ENCODE results near the gene BARX2. TPM values are rescaled to one million over a fixed set of nuclear protein-coding genes. Genes with fewer than 3 reads are reported as not detected.

BARX2 gene
- total and polyA plus RNA-seq, 2 donors: 0.14 to 2.9 TPM

DNA sequence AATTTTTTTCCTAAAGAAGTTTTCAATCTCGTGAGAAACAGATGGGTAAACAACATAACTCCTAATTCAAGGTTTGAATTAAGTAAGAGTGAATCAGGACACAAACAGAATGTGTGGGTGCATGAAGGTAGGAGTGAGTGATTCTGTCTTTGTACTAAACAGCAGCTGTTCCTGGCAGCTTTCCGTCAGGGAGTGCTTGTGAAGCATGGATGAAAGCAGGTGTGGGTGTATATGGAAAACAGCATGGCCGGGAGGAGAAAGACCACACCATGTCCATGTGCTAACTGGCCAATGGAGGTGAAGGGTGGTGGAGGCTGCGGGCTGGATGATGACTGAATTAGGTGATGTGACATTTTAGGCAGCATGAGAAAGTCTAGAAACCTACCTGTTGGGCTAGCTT is 49.6 kb downstream of the BARX2 start:
- no peaks in the 10 kb centered on the region for H3K4me1 ChIP-seq (ENCODE audit: control insufficient read depth in 2 of 2, insufficient read depth in 2 of 2, low read length in 2 of 2)
- H3K27ac ChIP-seq (ENCODE audit: low read depth in 1 of 2, low read length in 1 of 2): no peak overlapping the region
- no peak overlapping the region for H3K4me3 ChIP-seq (ENCODE audit: low read length in 2 of 2)
- 83% methylated on average over 4 of the region's 4 CpGs for WGBS
- DNase-seq (ENCODE audit: low read depth in 6 of 9, low spot score in 9 of 9): no peak
- no peaks in the 10 kb centered on the region for H3K9me3 ChIP-seq (ENCODE audit: control insufficient read depth in 2 of 2, insufficient read depth in 1 of 2, low read length in 1 of 2)
- H3K36me3 ChIP-seq (ENCODE audit: control insufficient read depth in 2 of 2, insufficient read depth in 2 of 2, low read length in 1 of 2): no peaks in the 10 kb centered on the region
- H3K27me3 ChIP-seq (ENCODE audit: control insufficient read depth in 2 of 2, insufficient read depth in 1 of 2, low read length in 1 of 2): no peaks in the 10 kb centered on the region

DNA sequence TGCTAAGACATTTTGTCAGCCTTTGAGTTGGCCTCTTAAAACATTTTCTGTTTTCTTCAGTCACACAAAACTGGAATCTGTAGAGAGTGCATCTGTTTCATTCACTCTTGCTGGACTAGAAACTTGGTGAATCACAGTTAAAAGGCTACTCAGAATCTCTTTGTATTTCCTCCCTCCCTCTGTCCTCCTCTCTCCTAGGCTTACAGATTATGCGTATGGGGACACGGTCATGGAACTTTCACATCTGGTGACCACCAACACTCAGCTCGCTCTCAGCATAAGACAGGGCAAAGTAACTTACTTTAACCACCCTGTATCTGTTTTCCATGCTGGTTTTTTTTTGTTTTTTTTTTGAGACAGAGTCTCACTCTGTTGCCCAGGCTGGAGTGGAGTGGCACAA is 50.4 kb downstream of the BARX2 start:
- no peaks in the 10 kb centered on the region for H3K27me3 ChIP-seq (ENCODE audit: control insufficient read depth in 2 of 2, insufficient read depth in 1 of 2, low read length in 1 of 2)
- WGBS: 99% methylated on average over 3 of the region's 3 CpGs

DNA sequence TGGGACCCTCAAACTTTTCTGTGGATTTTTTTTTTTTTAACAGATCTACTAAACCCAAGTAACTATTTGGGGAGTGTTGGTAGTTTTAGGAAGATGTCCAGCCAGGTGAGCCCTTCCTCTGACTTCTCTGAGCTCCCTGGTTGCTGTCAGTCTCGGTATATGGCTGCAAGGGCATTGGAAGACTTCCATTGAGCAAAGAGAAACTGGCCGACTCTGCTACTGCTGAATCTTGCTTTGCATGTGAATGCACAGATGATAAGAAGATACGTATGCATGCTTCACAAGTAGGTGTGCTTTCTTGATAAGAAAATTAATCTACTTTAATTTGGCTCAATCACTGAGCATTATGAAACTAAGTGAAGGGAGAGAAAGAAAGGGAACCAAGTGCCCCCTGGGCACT is 51.1 kb downstream of the BARX2 start:
- DNase-seq (ENCODE audit: low read depth in 6 of 9, low spot score in 9 of 9): no peak
- H3K4me3 ChIP-seq (ENCODE audit: low read length in 2 of 2): no peak overlapping the region
- no peak overlapping the region for H3K27ac ChIP-seq (ENCODE audit: low read depth in 1 of 2, low read length in 1 of 2)
- WGBS: 95% methylated on average over 3 of the region's 3 CpGs
- no peaks in the 10 kb centered on the region for H3K36me3 ChIP-seq (ENCODE audit: control insufficient read depth in 2 of 2, insufficient read depth in 2 of 2, low read length in 1 of 2)
- H3K4me1 ChIP-seq (ENCODE audit: control insufficient read depth in 2 of 2, insufficient read depth in 2 of 2, low read length in 2 of 2): no peaks in the 10 kb centered on the region
- no peaks in the 10 kb centered on the region for H3K27me3 ChIP-seq (ENCODE audit: control insufficient read depth in 2 of 2, insufficient read depth in 1 of 2, low read length in 1 of 2)
- H3K9me3 ChIP-seq (ENCODE audit: control insufficient read depth in 2 of 2, insufficient read depth in 1 of 2, low read length in 1 of 2): no peaks in the 10 kb centered on the region

More for the DNA sequence above, 50.4 kb downstream of the BARX2 start:
- Histone ChIP-seq H3K27ac (ENCODE audit: low read depth in 1 of 2, low read length in 1 of 2) (no peak overlapping the region), H3K36me3 (ENCODE audit: control insufficient read depth in 2 of 2, insufficient read depth in 2 of 2, low read length in 1 of 2) (no peaks in the 10 kb centered on the region), H3K4me1 (ENCODE audit: control insufficient read depth in 2 of 2, insufficient read depth in 2 of 2, low read length in 2 of 2) (no peaks in the 10 kb centered on the region), H3K4me3 (ENCODE audit: low read length in 2 of 2) (no peak overlapping the region), H3K9me3 (ENCODE audit: control insufficient read depth in 2 of 2, insufficient read depth in 1 of 2, low read length in 1 of 2) (no peaks in the 10 kb centered on the region)
- no peak for DNase-seq (ENCODE audit: low read depth in 6 of 9, low spot score in 9 of 9)

DNA sequence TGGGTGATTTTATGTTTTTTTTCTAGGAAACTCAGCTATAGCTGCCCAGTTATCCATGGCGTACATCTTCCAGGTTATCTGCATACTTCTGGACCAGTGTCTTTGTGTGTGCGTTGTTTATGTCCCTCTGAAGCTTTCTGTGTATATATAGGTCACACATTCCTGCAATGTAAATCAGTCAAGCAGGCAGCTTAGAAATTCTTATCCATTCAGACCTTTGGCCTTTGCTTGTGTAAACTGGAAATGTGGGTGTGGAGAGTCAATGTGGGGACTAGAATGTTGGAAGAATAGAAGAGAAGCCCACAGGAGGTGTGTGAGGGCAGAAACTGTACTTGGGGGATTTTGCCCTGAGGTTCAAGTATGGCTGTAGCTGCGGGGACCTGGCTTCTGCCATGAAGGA is 51.7 kb downstream of the BARX2 start:
- H3K4me1 ChIP-seq (ENCODE audit: control insufficient read depth in 2 of 2, insufficient read depth in 2 of 2, low read length in 2 of 2): no peaks in the 10 kb centered on the region
- 95% methylated on average over 3 of the region's 3 CpGs for WGBS
- H3K4me3 ChIP-seq (ENCODE audit: low read length in 2 of 2): no peak overlapping the region
- no peaks in the 10 kb centered on the region for H3K9me3 ChIP-seq (ENCODE audit: control insufficient read depth in 2 of 2, insufficient read depth in 1 of 2, low read length in 1 of 2)
- no peaks in the 10 kb centered on the region for H3K27me3 ChIP-seq (ENCODE audit: control insufficient read depth in 2 of 2, insufficient read depth in 1 of 2, low read length in 1 of 2)
- no peak for DNase-seq (ENCODE audit: low read depth in 6 of 9, low spot score in 9 of 9)
- H3K36me3 ChIP-seq (ENCODE audit: control insufficient read depth in 2 of 2, insufficient read depth in 2 of 2, low read length in 1 of 2): no peaks in the 10 kb centered on the region
- no peak overlapping the region for H3K27ac ChIP-seq (ENCODE audit: low read depth in 1 of 2, low read length in 1 of 2)

DNA sequence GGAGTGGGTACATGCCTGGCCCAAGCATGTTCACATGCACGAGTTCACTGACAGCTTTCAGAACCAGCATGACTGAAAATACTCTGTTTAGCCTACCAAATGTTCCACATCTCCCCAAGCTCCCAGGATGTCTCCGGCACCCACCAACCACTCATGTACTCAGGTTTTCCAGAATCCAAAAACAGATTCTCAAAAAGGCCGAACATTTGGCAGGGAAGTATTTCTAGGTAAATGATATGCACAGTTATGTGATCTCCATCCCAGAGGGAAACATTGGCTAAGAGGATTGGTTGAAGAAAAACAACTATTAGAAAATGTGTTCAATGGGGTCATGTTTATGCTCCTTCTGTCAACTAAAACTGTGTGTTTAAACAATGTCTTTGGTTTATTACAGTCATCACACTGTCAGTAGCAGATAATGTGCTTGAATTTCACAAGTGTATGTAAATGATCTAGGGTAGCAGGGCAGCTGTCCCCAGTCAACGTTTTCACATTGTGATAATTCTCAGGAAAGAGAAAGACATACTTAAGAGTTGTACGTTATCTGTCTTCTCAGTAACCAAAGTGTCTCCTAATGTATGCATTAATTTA is 52.3 kb downstream of the BARX2 start:
- no peaks in the 10 kb centered on the region for H3K27me3 ChIP-seq (ENCODE audit: control insufficient read depth in 2 of 2, insufficient read depth in 1 of 2, low read length in 1 of 2)
- no peaks in the 10 kb centered on the region for H3K4me1 ChIP-seq (ENCODE audit: control insufficient read depth in 2 of 2, insufficient read depth in 2 of 2, low read length in 2 of 2)
- no peaks in the 10 kb centered on the region for H3K36me3 ChIP-seq (ENCODE audit: control insufficient read depth in 2 of 2, insufficient read depth in 2 of 2, low read length in 1 of 2)
- H3K27ac ChIP-seq (ENCODE audit: low read depth in 1 of 2, low read length in 1 of 2): no peak overlapping the region
- 80% methylated on average over 5 of the region's 5 CpGs for WGBS
- no peak for DNase-seq (ENCODE audit: low read depth in 6 of 9, low spot score in 9 of 9)
- H3K4me3 ChIP-seq (ENCODE audit: low read length in 2 of 2): no peak overlapping the region
- no peaks in the 10 kb centered on the region for H3K9me3 ChIP-seq (ENCODE audit: control insufficient read depth in 2 of 2, insufficient read depth in 1 of 2, low read length in 1 of 2)

DNA sequence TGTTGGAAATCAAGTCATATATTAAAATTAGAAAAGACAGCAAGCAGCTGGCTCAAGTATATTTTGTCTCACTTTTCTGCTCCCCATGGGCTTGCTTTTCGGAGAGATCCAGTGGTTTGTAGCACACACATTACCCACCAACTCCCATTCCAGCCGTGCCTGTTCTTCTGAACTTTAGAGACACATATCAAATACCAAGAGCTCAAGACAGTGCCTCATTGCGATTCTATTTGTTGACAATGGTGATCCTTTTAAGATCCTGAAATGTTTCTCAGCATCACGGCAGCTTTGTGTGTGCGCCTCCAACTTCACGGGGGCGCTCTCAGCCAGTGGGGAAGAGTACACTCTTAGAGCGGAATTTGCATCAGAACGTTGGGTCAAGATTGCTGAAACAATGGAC is 52.9 kb downstream of the BARX2 start:
- no peaks in the 10 kb centered on the region for H3K4me1 ChIP-seq (ENCODE audit: control insufficient read depth in 2 of 2, insufficient read depth in 2 of 2, low read length in 2 of 2)
- WGBS: 93% methylated on average over 9 of the region's 9 CpGs
- no peak for DNase-seq (ENCODE audit: low read depth in 6 of 9, low spot score in 9 of 9)
- no peak overlapping the region for H3K27ac ChIP-seq (ENCODE audit: low read depth in 1 of 2, low read length in 1 of 2)
- no peaks in the 10 kb centered on the region for H3K27me3 ChIP-seq (ENCODE audit: control insufficient read depth in 2 of 2, insufficient read depth in 1 of 2, low read length in 1 of 2)
- no peak overlapping the region for H3K4me3 ChIP-seq (ENCODE audit: low read length in 2 of 2)
- H3K36me3 ChIP-seq (ENCODE audit: control insufficient read depth in 2 of 2, insufficient read depth in 2 of 2, low read length in 1 of 2): no peaks in the 10 kb centered on the region
- H3K9me3 ChIP-seq (ENCODE audit: control insufficient read depth in 2 of 2, insufficient read depth in 1 of 2, low read length in 1 of 2): no peaks in the 10 kb centered on the region

DNA sequence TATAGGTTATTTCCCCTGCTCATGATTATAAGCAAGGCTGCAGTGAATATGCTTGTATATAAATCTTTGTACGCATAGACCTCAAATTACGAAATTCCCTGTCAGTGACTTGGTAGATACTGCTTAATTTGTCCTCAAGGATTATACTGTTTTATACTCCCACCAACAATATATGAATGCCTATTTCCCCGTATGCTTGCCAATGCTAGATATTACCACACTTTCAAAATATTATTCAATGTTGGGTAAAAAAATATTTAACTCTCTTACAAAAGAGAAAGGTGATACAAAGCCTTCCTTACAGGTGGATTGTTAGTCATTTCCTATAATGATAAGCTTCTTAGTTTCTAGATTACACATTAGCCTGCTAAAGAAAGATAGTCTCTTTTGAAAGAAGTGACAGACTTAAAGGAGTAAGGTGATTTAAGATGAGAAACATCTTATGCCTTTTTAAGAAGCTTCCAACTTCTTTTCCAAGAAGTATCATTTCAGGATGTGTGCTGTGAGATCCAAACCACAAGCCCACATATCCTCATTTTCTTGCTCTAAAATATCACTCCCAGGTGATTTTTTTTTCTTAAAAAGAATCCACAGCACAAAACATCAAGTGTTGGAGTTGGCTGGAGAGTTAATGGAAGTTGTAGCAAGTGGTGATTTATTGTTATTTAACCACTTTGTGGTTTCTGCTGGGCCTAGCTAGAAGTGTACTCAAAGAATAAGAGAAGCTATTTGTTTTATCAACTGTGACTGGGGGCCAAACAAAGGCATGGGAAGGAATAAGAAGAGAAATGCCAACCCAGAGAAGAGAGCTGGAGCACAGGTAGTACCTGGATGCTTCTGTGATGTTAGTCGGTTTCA is 59.2 kb downstream of the BARX2 start:
- Histone ChIP-seq H3K9me3 (ENCODE audit: control insufficient read depth in 2 of 2, insufficient read depth in 1 of 2, low read length in 1 of 2) (no peaks in the 10 kb centered on the region), H3K4me1 (ENCODE audit: control insufficient read depth in 2 of 2, insufficient read depth in 2 of 2, low read length in 2 of 2) (no peaks in the 10 kb centered on the region), H3K4me3 (ENCODE audit: low read length in 2 of 2) (no peak overlapping the region), H3K27me3 (ENCODE audit: control insufficient read depth in 2 of 2, insufficient read depth in 1 of 2, low read length in 1 of 2) (no peaks in the 10 kb centered on the region), H3K27ac (ENCODE audit: low read depth in 1 of 2, low read length in 1 of 2) (no peak overlapping the region), H3K36me3 (ENCODE audit: control insufficient read depth in 2 of 2, insufficient read depth in 2 of 2, low read length in 1 of 2) (no peaks in the 10 kb centered on the region)
- DNase-seq (ENCODE audit: low read depth in 6 of 9, low spot score in 9 of 9): no peak
- WGBS: 60% methylated on average over 4 of the region's 4 CpGs

DNA sequence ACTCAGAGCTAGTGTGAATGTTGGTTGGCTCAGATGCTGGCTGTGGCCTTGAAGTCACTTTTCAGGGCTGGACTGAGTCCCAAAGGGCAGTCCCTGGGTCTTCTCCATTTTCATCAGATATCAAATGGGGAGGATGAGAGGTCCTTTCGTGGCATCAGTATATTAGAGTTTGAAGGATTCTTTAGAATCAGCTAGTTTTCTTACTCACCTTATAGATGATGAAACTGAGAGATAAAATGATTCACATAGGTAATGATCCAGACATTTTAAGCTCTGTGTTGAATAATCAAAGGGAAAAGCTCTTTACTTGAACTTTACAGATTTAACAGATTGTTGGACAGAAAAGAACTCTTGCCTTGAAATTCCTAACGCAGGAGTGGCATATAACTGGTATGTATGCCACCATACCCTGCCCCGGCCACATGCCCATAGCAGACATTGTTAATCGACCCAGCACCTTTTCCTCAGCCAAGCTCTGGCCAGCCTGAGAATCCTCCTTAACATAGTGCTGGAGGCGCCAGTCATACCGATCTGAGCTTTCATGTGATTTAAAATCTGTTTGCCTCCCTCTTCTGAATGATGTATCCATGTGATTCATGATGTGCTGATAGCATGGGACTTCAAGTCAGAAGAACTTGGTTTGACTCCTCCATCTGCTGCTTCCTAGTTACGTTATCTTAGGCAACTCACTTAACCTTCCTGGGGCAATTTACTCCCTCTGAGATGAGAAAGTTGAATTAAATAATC is 60.0 kb downstream of the BARX2 start:
- WGBS: 76% methylated on average over 7 of the region's 7 CpGs
- DNase-seq (ENCODE audit: low read depth in 6 of 9, low spot score in 9 of 9): no peak
- no peak overlapping the region for H3K27ac ChIP-seq (ENCODE audit: low read depth in 1 of 2, low read length in 1 of 2)
- no peaks in the 10 kb centered on the region for H3K36me3 ChIP-seq (ENCODE audit: control insufficient read depth in 2 of 2, insufficient read depth in 2 of 2, low read length in 1 of 2)
- no peaks in the 10 kb centered on the region for H3K27me3 ChIP-seq (ENCODE audit: control insufficient read depth in 2 of 2, insufficient read depth in 1 of 2, low read length in 1 of 2)
- H3K4me1 ChIP-seq (ENCODE audit: control insufficient read depth in 2 of 2, insufficient read depth in 2 of 2, low read length in 2 of 2): no peaks in the 10 kb centered on the region
- no peak overlapping the region for H3K4me3 ChIP-seq (ENCODE audit: low read length in 2 of 2)
- H3K9me3 ChIP-seq (ENCODE audit: control insufficient read depth in 2 of 2, insufficient read depth in 1 of 2, low read length in 1 of 2): no peaks in the 10 kb centered on the region

DNA sequence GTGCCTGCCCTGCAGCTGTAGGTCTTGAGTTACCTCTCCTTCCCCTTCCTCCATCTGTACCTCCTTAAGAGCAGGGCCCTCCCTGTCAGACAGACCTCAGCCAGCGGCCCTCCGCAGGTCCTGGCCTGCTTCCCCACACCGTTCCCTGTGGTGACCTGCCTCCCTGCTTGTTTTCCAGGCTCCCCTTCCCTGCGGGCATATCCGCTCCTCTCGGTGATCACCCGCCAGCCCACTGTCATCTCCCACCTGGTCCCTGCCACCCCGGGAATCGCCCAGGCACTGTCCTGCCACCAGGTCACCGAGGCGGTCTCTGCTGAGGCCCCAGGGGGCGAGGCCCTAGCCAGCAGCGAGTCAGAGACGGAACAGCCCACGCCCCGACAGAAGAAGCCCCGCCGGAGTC is 60.9 kb downstream of the BARX2 start:
- Histone ChIP-seq H3K4me3 (ENCODE audit: low read length in 2 of 2) (no peak overlapping the region), H3K27me3 (ENCODE audit: control insufficient read depth in 2 of 2, insufficient read depth in 1 of 2, low read length in 1 of 2) (no peaks in the 10 kb centered on the region), H3K9me3 (ENCODE audit: control insufficient read depth in 2 of 2, insufficient read depth in 1 of 2, low read length in 1 of 2) (no peaks in the 10 kb centered on the region), H3K27ac (ENCODE audit: low read depth in 1 of 2, low read length in 1 of 2) (no peak overlapping the region), H3K36me3 (ENCODE audit: control insufficient read depth in 2 of 2, insufficient read depth in 2 of 2, low read length in 1 of 2) (no peaks in the 10 kb centered on the region), H3K4me1 (ENCODE audit: control insufficient read depth in 2 of 2, insufficient read depth in 2 of 2, low read length in 2 of 2) (no peaks in the 10 kb centered on the region)
- DNase-seq (ENCODE audit: low read depth in 6 of 9, low spot score in 9 of 9): no peak
- WGBS: 92% methylated on average over 18 of the region's 18 CpGs

Data from thymus (tissue), 11 donors.